Transverse colon (tissue), 4 donors: ENCODE data around the gene SLMAP.

ENCODE experiments used
- EP300 ChIP-seq: sonication (generic); formaldehyde crosslinking; IDR thresholded peaks from one replicate; pipeline ENCODE4 v1.6.1; 2017; ENCODE audit warnings: antibody characterized with exemption, low read depth
- POLR2A ChIP-seq: fragments of 450-650 bp; IDR thresholded peaks from one replicate; pipeline ENCODE4 v1.6.1; 2016; ENCODE audit warnings: antibody characterized with exemption, mild to moderate bottlenecking, moderate library complexity
- POLR2AphosphoS5 ChIP-seq, 3 donors: sonication (generic); formaldehyde crosslinking; IDR thresholded peaks; one replicate each; pipeline ENCODE4 v1.6.1; 2016; ENCODE audit warnings: antibody characterized with exemption in 3 of 3
- TF ChIP-seq, protein P1 (sequence below), 5 experiments: fragments of 200-600 bp in 3 of 5; fragments of 450-650 bp in 2 of 5; sonication (generic) in 3 of 5; IDR thresholded peaks; 1 replicate in 2 of 5; 2 replicates in 3 of 5; pipeline ENCODE4 v1.5.1; 2016 to 2017; ENCODE audit warnings: antibody characterized with exemption in 5 of 5, inconsistent platforms in 3 of 5, mild to moderate bottlenecking in 2 of 5, moderate library complexity in 1 of 5

GRCh38 chr3:57832486-57832885 is 76.4 kb downstream of the SLMAP start:
- TF ChIP-seq, protein P1, sequence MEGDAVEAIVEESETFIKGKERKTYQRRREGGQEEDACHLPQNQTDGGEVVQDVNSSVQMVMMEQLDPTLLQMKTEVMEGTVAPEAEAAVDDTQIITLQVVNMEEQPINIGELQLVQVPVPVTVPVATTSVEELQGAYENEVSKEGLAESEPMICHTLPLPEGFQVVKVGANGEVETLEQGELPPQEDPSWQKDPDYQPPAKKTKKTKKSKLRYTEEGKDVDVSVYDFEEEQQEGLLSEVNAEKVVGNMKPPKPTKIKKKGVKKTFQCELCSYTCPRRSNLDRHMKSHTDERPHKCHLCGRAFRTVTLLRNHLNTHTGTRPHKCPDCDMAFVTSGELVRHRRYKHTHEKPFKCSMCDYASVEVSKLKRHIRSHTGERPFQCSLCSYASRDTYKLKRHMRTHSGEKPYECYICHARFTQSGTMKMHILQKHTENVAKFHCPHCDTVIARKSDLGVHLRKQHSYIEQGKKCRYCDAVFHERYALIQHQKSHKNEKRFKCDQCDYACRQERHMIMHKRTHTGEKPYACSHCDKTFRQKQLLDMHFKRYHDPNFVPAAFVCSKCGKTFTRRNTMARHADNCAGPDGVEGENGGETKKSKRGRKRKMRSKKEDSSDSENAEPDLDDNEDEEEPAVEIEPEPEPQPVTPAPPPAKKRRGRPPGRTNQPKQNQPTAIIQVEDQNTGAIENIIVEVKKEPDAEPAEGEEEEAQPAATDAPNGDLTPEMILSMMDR (IDR thresholded peaks at IDR 0.05), result no peak
- TF ChIP-seq EP300, result no peak
- no peak for TF ChIP-seq POLR2AphosphoS5 (IDR thresholded peaks at IDR 0.05)
- no peak for TF ChIP-seq POLR2A
